ENCODE measurements around the gene GAN.

Gene GAN

GRCh38 chr16:81419806-81420205 is 105.0 kb downstream of the GAN start:
- Histone ChIP-seq H3K36me3 (ENCODE audit: control insufficient read depth in 2 of 2, insufficient read depth in 1 of 2, low read length in 2 of 2) (no peaks in the 10 kb centered on the region), H3K4me3 (ENCODE audit: low read depth, low read length) (no peak overlapping the region), H3K9me3 (ENCODE audit: control insufficient read depth, insufficient read depth, low read depth, low read length) (no peaks in the 10 kb centered on the region), H3K4me1 (ENCODE audit: control insufficient read depth, insufficient read depth, low read length) (no peaks in the 10 kb centered on the region), H3K27ac (ENCODE audit: extremely low read depth, low read depth, low read length) (no peak overlapping the region)
- CTCF ChIA-PET = no interaction called here
- POLR2A ChIA-PET = no interaction called here
- TF ChIP-seq, protein P1, sequence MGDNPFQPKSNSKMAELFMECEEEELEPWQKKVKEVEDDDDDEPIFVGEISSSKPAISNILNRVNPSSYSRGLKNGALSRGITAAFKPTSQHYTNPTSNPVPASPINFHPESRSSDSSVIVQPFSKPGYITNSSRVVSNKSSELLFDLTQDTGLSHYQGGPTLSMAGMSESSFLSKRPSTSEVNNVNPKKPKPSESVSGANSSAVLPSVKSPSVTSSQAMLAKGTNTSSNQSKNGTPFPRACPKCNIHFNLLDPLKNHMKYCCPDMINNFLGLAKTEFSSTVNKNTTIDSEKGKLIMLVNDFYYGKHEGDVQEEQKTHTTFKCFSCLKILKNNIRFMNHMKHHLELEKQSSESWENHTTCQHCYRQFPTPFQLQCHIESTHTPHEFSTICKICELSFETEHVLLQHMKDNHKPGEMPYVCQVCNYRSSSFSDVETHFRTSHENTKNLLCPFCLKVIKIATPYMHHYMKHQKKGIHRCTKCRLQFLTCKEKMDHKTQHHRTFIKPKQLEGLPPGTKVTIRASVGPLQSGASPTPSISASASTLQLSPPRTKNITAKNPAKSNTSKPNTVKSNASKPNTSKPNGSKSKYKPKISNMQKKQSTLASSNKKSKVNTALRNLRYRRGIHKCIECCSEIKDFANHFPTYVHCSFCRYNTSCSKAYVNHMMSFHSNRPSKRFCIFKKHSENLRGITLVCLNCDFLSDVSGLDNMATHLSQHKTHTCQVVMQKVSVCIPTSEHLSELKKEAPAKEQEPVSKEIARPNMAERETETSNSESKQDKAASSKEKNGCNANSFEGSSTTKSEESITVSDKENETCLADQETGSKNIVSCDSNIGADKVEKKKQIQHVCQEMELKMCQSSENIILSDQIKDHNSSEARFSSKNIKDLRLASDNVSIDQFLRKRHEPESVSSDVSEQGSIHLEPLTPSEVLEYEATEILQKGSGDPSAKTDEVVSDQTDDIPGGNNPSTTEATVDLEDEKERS (tag by site-specific recombination; IDR thresholded peaks at IDR 0.05) = no peak
- TF ChIP-seq ZNF239 (tag by site-specific recombination; IDR thresholded peaks at IDR 0.05) = no peak
- no peak for TF ChIP-seq ZIC2 (tag by site-specific recombination; IDR thresholded peaks at IDR 0.05)
- no peak for TF ChIP-seq ZNF600 (tag by site-specific recombination; IDR thresholded peaks at IDR 0.05)
- TF ChIP-seq ZNF518A (tag by site-specific recombination; conservative IDR thresholded peaks at IDR 0.05; ENCODE audit: low read depth) = no peak
- no peak for TF ChIP-seq HOXA7 (CRISPR knock-in tag; IDR thresholded peaks at IDR 0.05; ENCODE audit: borderline replicate concordance)
- TF ChIP-seq SP7 (tag by site-specific recombination; IDR thresholded peaks at IDR 0.05) = no peak
- no peak for TF ChIP-seq PRDM1 (tag by site-specific recombination; IDR thresholded peaks at IDR 0.05)
- TF ChIP-seq ZNF558 (tag by site-specific recombination; IDR thresholded peaks at IDR 0.05) = no peak
- TF ChIP-seq MZF1 (tag by site-specific recombination; IDR thresholded peaks at IDR 0.05; ENCODE audit: borderline replicate concordance) = no peak
- TF ChIP-seq, protein P2, sequence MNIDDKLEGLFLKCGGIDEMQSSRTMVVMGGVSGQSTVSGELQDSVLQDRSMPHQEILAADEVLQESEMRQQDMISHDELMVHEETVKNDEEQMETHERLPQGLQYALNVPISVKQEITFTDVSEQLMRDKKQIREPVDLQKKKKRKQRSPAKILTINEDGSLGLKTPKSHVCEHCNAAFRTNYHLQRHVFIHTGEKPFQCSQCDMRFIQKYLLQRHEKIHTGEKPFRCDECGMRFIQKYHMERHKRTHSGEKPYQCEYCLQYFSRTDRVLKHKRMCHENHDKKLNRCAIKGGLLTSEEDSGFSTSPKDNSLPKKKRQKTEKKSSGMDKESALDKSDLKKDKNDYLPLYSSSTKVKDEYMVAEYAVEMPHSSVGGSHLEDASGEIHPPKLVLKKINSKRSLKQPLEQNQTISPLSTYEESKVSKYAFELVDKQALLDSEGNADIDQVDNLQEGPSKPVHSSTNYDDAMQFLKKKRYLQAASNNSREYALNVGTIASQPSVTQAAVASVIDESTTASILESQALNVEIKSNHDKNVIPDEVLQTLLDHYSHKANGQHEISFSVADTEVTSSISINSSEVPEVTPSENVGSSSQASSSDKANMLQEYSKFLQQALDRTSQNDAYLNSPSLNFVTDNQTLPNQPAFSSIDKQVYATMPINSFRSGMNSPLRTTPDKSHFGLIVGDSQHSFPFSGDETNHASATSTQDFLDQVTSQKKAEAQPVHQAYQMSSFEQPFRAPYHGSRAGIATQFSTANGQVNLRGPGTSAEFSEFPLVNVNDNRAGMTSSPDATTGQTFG (tag by site-specific recombination; IDR thresholded peaks at IDR 0.05; ENCODE audit: borderline replicate concordance) = no peak
- TF ChIP-seq ZNF433 (tag by site-specific recombination; IDR thresholded peaks at IDR 0.05; ENCODE audit: low read depth) = no peak
- TF ChIP-seq, protein P3, sequence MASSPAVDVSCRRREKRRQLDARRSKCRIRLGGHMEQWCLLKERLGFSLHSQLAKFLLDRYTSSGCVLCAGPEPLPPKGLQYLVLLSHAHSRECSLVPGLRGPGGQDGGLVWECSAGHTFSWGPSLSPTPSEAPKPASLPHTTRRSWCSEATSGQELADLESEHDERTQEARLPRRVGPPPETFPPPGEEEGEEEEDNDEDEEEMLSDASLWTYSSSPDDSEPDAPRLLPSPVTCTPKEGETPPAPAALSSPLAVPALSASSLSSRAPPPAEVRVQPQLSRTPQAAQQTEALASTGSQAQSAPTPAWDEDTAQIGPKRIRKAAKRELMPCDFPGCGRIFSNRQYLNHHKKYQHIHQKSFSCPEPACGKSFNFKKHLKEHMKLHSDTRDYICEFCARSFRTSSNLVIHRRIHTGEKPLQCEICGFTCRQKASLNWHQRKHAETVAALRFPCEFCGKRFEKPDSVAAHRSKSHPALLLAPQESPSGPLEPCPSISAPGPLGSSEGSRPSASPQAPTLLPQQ (tag by site-specific recombination; IDR thresholded peaks at IDR 0.05) = no peak
- no peak for TF ChIP-seq ZBTB17 (tag by site-specific recombination; IDR thresholded peaks at IDR 0.05)
- TF ChIP-seq ZNF132 (tag by site-specific recombination; IDR thresholded peaks at IDR 0.05; ENCODE audit: borderline replicate concordance) = no peak
- no peak for TF ChIP-seq ZNF341 (tag by site-specific recombination; IDR thresholded peaks at IDR 0.05; ENCODE audit: low read depth)
- TF ChIP-seq ZNF530 (tag by site-specific recombination; IDR thresholded peaks at IDR 0.05; ENCODE audit: low read depth) = no peak
- TF ChIP-seq ZFP3 (tag by site-specific recombination; IDR thresholded peaks at IDR 0.05; ENCODE audit: low read depth) = no peak
